ENCODE results near the gene PHF14.

GRCh38 chr7:11203224-11203623 is 229.6 kb downstream of the PHF14 start:
- TF ChIP-seq CTCF (IDR thresholded peaks at IDR 0.05) (no peak), REST (IDR thresholded peaks at IDR 0.05) (no peak), MAX (IDR thresholded peaks at IDR 0.05) (no peak), JUNB (IDR thresholded peaks at IDR 0.05) (no peak), EHF (CRISPR knock-in tag; IDR thresholded peaks at IDR 0.05) (no peak)

All from A549 (cell line).